ENCODE measurements around the gene ROBO3. TPM values are rescaled to one million over a fixed set of nuclear protein-coding genes. Genes with fewer than 3 reads are reported as not detected.

ROBO3 gene
- total RNA-seq, 1 donor from 2014 or later = 12.6 TPM

GRCh38 chr11:124879493-124880289 lies 14.5 kb downstream of the ROBO3 start:
- no peak for DNase-seq (ENCODE audit: low spot score)
- Mint-ChIP-seq H3K4me3 (no peak overlapping the region), H3K27ac (no peak overlapping the region), H3K36me3 (peaks cover 4% of the 10 kb centered on the region), H3K4me1 (peaks cover 37% of the 10 kb centered on the region), H3K9me3 (no peaks in the 10 kb centered on the region), H3K27me3 (ENCODE audit: insufficient read depth, low read depth) (peaks cover 17% of the 10 kb centered on the region)
- no peaks in the 10 kb centered on the region for H3K36me3 ChIP-seq
- no peak overlapping the region for H3K27ac ChIP-seq
- H3K4me2 ChIP-seq = no peak overlapping the region
- TF ChIP-seq EZH2 (IDR thresholded peaks at IDR 0.05) (no peak), EZH2phosphoT487 (IDR thresholded peaks at IDR 0.05) (no peak), CTCF (IDR thresholded peaks at IDR 0.05) (no peak)
- H3K27me3 ChIP-seq = peaks cover 13% of the 10 kb centered on the region
- no peaks in the 10 kb centered on the region for H4K20me1 ChIP-seq (ENCODE audit: low read depth)
- no peaks in the 10 kb centered on the region for H3K79me2 ChIP-seq (ENCODE audit: low read depth)
- no peaks in the 10 kb centered on the region for H3K9me3 ChIP-seq (ENCODE audit: low read depth)
- H3K9ac ChIP-seq = no peak overlapping the region
- H3F3A ChIP-seq (ENCODE audit: low read depth) = peaks cover 15% of the 10 kb centered on the region
- no peak overlapping the region for H3K4me3 ChIP-seq
- H3K4me1 ChIP-seq = peaks cover 8% of the 10 kb centered on the region
- H2AFZ ChIP-seq (replicated peaks) = no peak overlapping the region

GRCh38 chr11:124880290-124880611 lies 15.0 kb downstream of the ROBO3 start:
- no peaks in the 10 kb centered on the region for H3K79me2 ChIP-seq (ENCODE audit: low read depth)
- peaks cover 8% of the 10 kb centered on the region for H3K4me1 ChIP-seq
- Mint-ChIP-seq H3K27me3 (ENCODE audit: insufficient read depth, low read depth) (peaks cover 13% of the 10 kb centered on the region), H3K9me3 (no peaks in the 10 kb centered on the region), H3K4me1 (peaks cover 37% of the 10 kb centered on the region), H3K27ac (no peak overlapping the region), H3K36me3 (peaks cover 4% of the 10 kb centered on the region), H3K4me3 (no peak overlapping the region)
- H4K20me1 ChIP-seq (ENCODE audit: low read depth) = no peaks in the 10 kb centered on the region
- H3K4me2 ChIP-seq = no peak overlapping the region
- no peak overlapping the region for H3K4me3 ChIP-seq
- H2AFZ ChIP-seq (replicated peaks) = no peak overlapping the region
- H3K27ac ChIP-seq = no peak overlapping the region
- DNase-seq (ENCODE audit: low spot score) = no peak
- TF ChIP-seq CTCF (IDR thresholded peaks at IDR 0.05) = no peak
- TF ChIP-seq EZH2phosphoT487 (IDR thresholded peaks at IDR 0.05) = no peak
- no peak for TF ChIP-seq EZH2 (IDR thresholded peaks at IDR 0.05)
- H3F3A ChIP-seq (ENCODE audit: low read depth) = peaks cover 15% of the 10 kb centered on the region
- no peak overlapping the region for H3K9ac ChIP-seq
- H3K9me3 ChIP-seq (ENCODE audit: low read depth) = no peaks in the 10 kb centered on the region
- peaks cover 7% of the 10 kb centered on the region for H3K27me3 ChIP-seq
- H3K36me3 ChIP-seq = no peaks in the 10 kb centered on the region

- Mint-ChIP-seq H3K27me3 (ENCODE audit: insufficient read depth, low read depth) (peaks cover 13% of the 10 kb centered on the region), H3K36me3 (peaks cover 4% of the 10 kb centered on the region), H3K27ac (no peak overlapping the region), H3K9me3 (no peaks in the 10 kb centered on the region), H3K4me3 (no peak overlapping the region), H3K4me1 (peaks cover 32% of the 10 kb centered on the region)
- Histone ChIP-seq H3K36me3 (no peaks in the 10 kb centered on the region), H2AFZ (replicated peaks) (no peak overlapping the region), H4K20me1 (ENCODE audit: low read depth) (no peaks in the 10 kb centered on the region), H3F3A (ENCODE audit: low read depth) (peaks cover 10% of the 10 kb centered on the region), H3K9me3 (ENCODE audit: low read depth) (no peaks in the 10 kb centered on the region), H3K27ac (no peak overlapping the region), H3K4me2 (no peak overlapping the region), H3K4me3 (no peak overlapping the region), H3K79me2 (ENCODE audit: low read depth) (no peaks in the 10 kb centered on the region), H3K4me1 (peaks cover 4% of the 10 kb centered on the region), H3K9ac (no peak overlapping the region), H3K27me3 (peaks cover under 1% of the 10 kb centered on the region)
- TF ChIP-seq CTCF (IDR thresholded peaks at IDR 0.05) (no peak), EZH2 (IDR thresholded peaks at IDR 0.05) (no peak), EZH2phosphoT487 (IDR thresholded peaks at IDR 0.05) (no peak)
- DNase-seq (ENCODE audit: low spot score) = no peak
These were observed 15.7 kb downstream of the ROBO3 start for GRCh38 chr11:124880958-124881357.
